ENCODE results near the gene SGCD. TPM values are rescaled to one million over a fixed set of nuclear protein-coding genes. Genes with fewer than 3 reads are reported as not detected.
A peak's percentile ranks its signal among the peaks of the same experiment; 100 is the strongest.

The SGCD gene
- total and polyA plus RNA-seq, 2 of the 4 experiments (the other 2 are of a cell fraction), result 5.8 to 10.6 TPM

- no peak overlapping the region for H4K91ac ChIP-seq (ENCODE audit: insufficient read depth, low read depth, low read length)
- H2AK5ac ChIP-seq (ENCODE audit: low read depth, low read length), result no peak overlapping the region
- ATAC-seq (ENCODE audit: low read depth) (no peak), DNase-seq (no peak)
- intact Hi-C loops (cut with micrococcal nuclease), result no loop called here
- H4K20me1 ChIP-seq (ENCODE audit: insufficient read depth, low read length), result no peaks in the 10 kb centered on the region
- peaks cover 2% of the 10 kb centered on the region; the same call in 1 of the 2 replicates for H3K4me1 ChIP-seq (ENCODE audit: control insufficient read depth, insufficient read depth, low read length)
- ChIA-PET CTCF (no interaction called here), POLR2A (ENCODE audit: unreplicated experiment) (no interaction called here)
- H2BK5ac ChIP-seq (ENCODE audit: low read depth, low read length, poor library complexity, severe bottlenecking), result no peak overlapping the region
- no peaks in the 10 kb centered on the region for H3K9me1 ChIP-seq (ENCODE audit: insufficient read depth, low read length)
- H2BK120ac ChIP-seq (ENCODE audit: low read depth, low read length), result no peak overlapping the region
- in situ Hi-C loops (cut with MboI; ENCODE audit: low sequenced_read_pairs), result no loop called here
- dilution Hi-C loops (cut with HindIII; ENCODE audit: low sequenced_read_pairs, unreplicated experiment), result no loop called here
- peak; percentile 83 for TF ChIP-seq NFE2L2 (IDR thresholded peaks at IDR 0.05; ENCODE audit: low read depth, low read length)
- TF ChIP-seq FOS (IDR thresholded peaks at IDR 0.05; ENCODE audit: low read depth, low read length), result no peak
- H3K9ac ChIP-seq (ENCODE audit: low read depth, low read length), result no peak overlapping the region
- no peak overlapping the region for H3K4me2 ChIP-seq (ENCODE audit: low read depth, low read length)
- no peaks in the 10 kb centered on the region for H3K27me3 ChIP-seq (ENCODE audit: control insufficient read depth, insufficient read depth, low read length)
- no peak overlapping the region for H3K4me3 ChIP-seq (ENCODE audit: insufficient read depth, low read depth, low read length)
- no peak overlapping the region for H3K14ac ChIP-seq (replicated peaks; ENCODE audit: low read depth, low read length)
- BruUV-seq (replicated peaks), result no TSS peak
- 0 out of 2 replicates have a peak, but pooled peaks cover 2% of the 10 kb centered on the region for H3K36me3 ChIP-seq (ENCODE audit: control insufficient read depth, insufficient read depth, low read length)
- no peak overlapping the region for H2BK15ac ChIP-seq (ENCODE audit: low read depth, low read length)
- no peaks in the 10 kb centered on the region for H3K9me3 ChIP-seq (ENCODE audit: control insufficient read depth, insufficient read depth, low read length)
- no peak overlapping the region for H4K8ac ChIP-seq (ENCODE audit: low read depth in 2 of 2, low read length in 2 of 2)
- no peak overlapping the region for H3K56ac ChIP-seq (ENCODE audit: extremely low read depth, insufficient read depth, low read length)
- H4K5ac ChIP-seq (ENCODE audit: low read depth, low read length), result no peak overlapping the region
- no peak overlapping the region for H2BK20ac ChIP-seq (ENCODE audit: low read depth, low read length)
- H3K79me1 ChIP-seq (ENCODE audit: low read depth in 1 of 2, low read length in 2 of 2), result no peaks in the 10 kb centered on the region; a peak in 1 of 4 replicates
- H3K18ac ChIP-seq (ENCODE audit: low read depth, low read length), result no peak overlapping the region
- H3K4ac ChIP-seq (ENCODE audit: low read depth, low read length), result no peak overlapping the region
- WGBS, 2 experiments (ENCODE audit: extremely low coverage in 2 of 2, insufficient read length in 1 of 2), result no CpG with 5 or more reads among the region's 2 CpGs
- H3K23ac ChIP-seq (ENCODE audit: low read depth, low read length), result no peak overlapping the region
- H2AK9ac ChIP-seq (replicated peaks; ENCODE audit: low read depth, low read length, poor library complexity), result no peak overlapping the region
- H3K27ac ChIP-seq (ENCODE audit: insufficient read depth, low read length), result no peak overlapping the region
- no peak overlapping the region for H2AFZ ChIP-seq (replicated peaks; ENCODE audit: low read length, poor library complexity)
Observed at GRCh38 chr5:156541582-156541981, 214.6 kb downstream of the SGCD start.

Measured in IMR-90 (cell line).